HepG2 (cell line): Measurements from ENCODE around the gene PRUNE1. TPM values are rescaled to one million over a fixed set of nuclear protein-coding genes. Genes with fewer than 3 reads are reported as not detected.

Experiments
- AKNA ChIP-seq: sonication (generic); formaldehyde crosslinking; IDR thresholded peaks from 2 replicates; pipeline ENCODE4 v1.4.0; 2020; ENCODE audit warnings: missing genetic modification reagents, borderline replicate concordance
- ARNT2 ChIP-seq: sonication (generic); formaldehyde crosslinking; IDR thresholded peaks from 2 replicates; pipeline ENCODE4 v1.8.0; 2022; ENCODE audit warnings: mild to moderate bottlenecking, low read depth, missing genetic modification reagents, moderate library complexity
- BCL3 ChIP-seq: sonication (generic); formaldehyde crosslinking; IDR thresholded peaks from 2 replicates; pipeline ENCODE4 v1.5.1; 2020; ENCODE audit warnings: mild to moderate bottlenecking, missing genetic modification reagents, moderate library complexity
- BCL6 ChIP-seq: IDR thresholded peaks from 2 replicates; pipeline ENCODE4 v1.6.1; 2016; ENCODE audit warnings: missing genetic modification reagents, missing compliant biosample characterization
- CTCF ChIP-seq: sonication (generic); formaldehyde crosslinking; IDR thresholded peaks from 2 replicates; pipeline ENCODE4 v1.5.0; 2020; ENCODE audit warnings: mild to moderate bottlenecking, missing genetic modification reagents, moderate library complexity
- ETV5 ChIP-seq: IDR thresholded peaks from 2 replicates; pipeline ENCODE4 v1.6.1; 2018; ENCODE audit warnings: missing biosample characterization, missing genetic modification reagents, inconsistent platforms, borderline replicate concordance
- GMEB2 ChIP-seq: IDR thresholded peaks from 2 replicates; pipeline ENCODE4 v1.6.1; 2016; ENCODE audit warnings: missing biosample characterization, missing genetic modification reagents, low read depth
- KLF12 ChIP-seq: sonication (generic); formaldehyde crosslinking; IDR thresholded peaks from 2 replicates; pipeline ENCODE4 v1.4.0; 2020; ENCODE audit warnings: missing genetic modification reagents, borderline replicate concordance
- MAZ ChIP-seq, 2 experiments: sonication (generic) in 1 of 2; formaldehyde crosslinking in 1 of 2; IDR thresholded peaks; 2 replicates each; pipeline versions ENCODE4 v1.5.0 to v1.6.1; 2012 to 2020; ENCODE audit warnings: low read depth in 2 of 2, mild to moderate bottlenecking in 2 of 2, borderline replicate concordance in 1 of 2, improper control_type of control experiment in 1 of 2, low read length in 1 of 2, missing genetic modification reagents in 1 of 2, moderate library complexity in 1 of 2
- MTF1 ChIP-seq: sonication (generic); formaldehyde crosslinking; IDR thresholded peaks from 2 replicates; pipeline ENCODE4 v1.5.0; 2020; ENCODE audit warnings: missing genetic modification reagents
- SIX1 ChIP-seq: sonication (generic); formaldehyde crosslinking; IDR thresholded peaks from 2 replicates; pipeline ENCODE4 v1.4.0; 2020; ENCODE audit warnings: missing genetic modification reagents, borderline replicate concordance
- SOX5 ChIP-seq: IDR thresholded peaks from 2 replicates; pipeline ENCODE4 v1.6.1; 2016; ENCODE audit warnings: borderline replicate concordance
- ZFP37 ChIP-seq: sonication (generic); formaldehyde crosslinking; IDR thresholded peaks from 2 replicates; pipeline ENCODE4 v1.4.0; 2020; ENCODE audit warnings: missing genetic modification reagents, borderline replicate concordance
- ZNF263 ChIP-seq: sonication (generic); formaldehyde crosslinking; IDR thresholded peaks from 2 replicates; pipeline ENCODE4 v1.4.0; 2020; ENCODE audit warnings: missing genetic modification reagents
- ZNF331 ChIP-seq: sonication (generic); formaldehyde crosslinking; IDR thresholded peaks from 2 replicates; pipeline ENCODE4 v1.4.0; 2020; ENCODE audit warnings: missing genetic modification reagents
- ZNF451 ChIP-seq: sonication (generic); formaldehyde crosslinking; IDR thresholded peaks from 2 replicates; pipeline ENCODE4 v1.5.0; 2020; ENCODE audit warnings: mild to moderate bottlenecking, missing genetic modification reagents
- ZNF598 ChIP-seq: sonication (generic); formaldehyde crosslinking; IDR thresholded peaks from 2 replicates; pipeline ENCODE4 v1.5.1; 2020; ENCODE audit warnings: mild to moderate bottlenecking, missing genetic modification reagents, borderline replicate concordance
- ZNF773 ChIP-seq: sonication (generic); formaldehyde crosslinking; IDR thresholded peaks from 2 replicates; pipeline ENCODE4 v1.4.0; 2020; ENCODE audit warnings: missing genetic modification reagents, borderline replicate concordance
- polyA plus RNA-seq, 8 experiments: library from polyadenylated mRNA; depleted of rRNA in 3 of 8; stranded (reverse) in 7 of 8; unstranded in 1 of 8; fragments of >200 nt; fragmentation: Illumina TruSeq in 4 of 8; extraction: Trizol in 4 of 8; gene quantifications; 2 replicates each; pipeline versions ENCODE4 v1.2.1 to v1.2.3, GENCODE V29; 2011 to 2016; ENCODE audit warnings: low read depth in 4 of 8, missing spikeins in 1 of 8, mixed read lengths in 1 of 8; ENCODE audit not compliant: insufficient read depth in 1 of 8
- total RNA-seq, 5 experiments: library from RNA; depleted of rRNA; stranded (reverse); fragments of >200 nt; fragmentation: Illumina TruSeq; extraction: Trizol; gene quantifications; 2 replicates each; pipeline ENCODE4 v1.2.3, GENCODE V29; 2016; ENCODE audit warnings: low read depth in 1 of 5

PRUNE1 gene
- total and polyA plus RNA-seq, 2 of the 13 experiments (the other 11 are each of a cell fraction or from before 2014, with no cell fraction given), result 19.0 to 31.9 TPM

GRCh38 chr1:150981805-150982712 lies 26.2 kb upstream of the PRUNE1 start, which contains the start of gene ANXA9 (continued):
- TF ChIP-seq GMEB2 (CRISPR knock-in tag) (no peak), ZFP37 (CRISPR knock-in tag) (no peak), BCL3 (CRISPR knock-in tag) (no peak; the same call in 1 of the 2 replicates), SOX5 (CRISPR knock-in tag) (peak; percentile 56; the same call in 1 of the 2 replicates), ZNF598 (peak; percentile 97), ZNF451 (CRISPR knock-in tag) (no peak; the same call in 1 of the 2 replicates), ZNF331 (CRISPR knock-in tag) (peak; percentile 94), ZNF263 (no peak), CTCF (0 out of 2 replicates have a peak, but pooled peaks have one; percentile 19), MTF1 (CRISPR knock-in tag) (no peak), ARNT2 (no peak), KLF12 (CRISPR knock-in tag) (0 out of 2 replicates have a peak, but pooled peaks have one; percentile 27), SIX1 (CRISPR knock-in tag) (no peak), BCL6 (CRISPR knock-in tag) (peak; percentile 74), ZNF773 (CRISPR knock-in tag) (no peak), AKNA (CRISPR knock-in tag) (no peak), ETV5 (CRISPR knock-in tag) (peak; percentile 73), MAZ (IDR thresholded peaks at IDR 0.05; ENCODE audit: borderline replicate concordance, low read depth, low read length) (no peak), MAZ (CRISPR knock-in tag; IDR thresholded peaks at IDR 0.05; ENCODE audit: low read depth) (peak; percentile 69; the same call in 1 of the 2 replicates)
